ENCODE measurements around the gene PLEKHO2. TPM values are rescaled to one million over a fixed set of nuclear protein-coding genes. Genes with fewer than 3 reads are reported as not detected.

PLEKHO2 gene
- total RNA-seq, 1 experiment from 2014 or later: 4.5 TPM

DNA sequence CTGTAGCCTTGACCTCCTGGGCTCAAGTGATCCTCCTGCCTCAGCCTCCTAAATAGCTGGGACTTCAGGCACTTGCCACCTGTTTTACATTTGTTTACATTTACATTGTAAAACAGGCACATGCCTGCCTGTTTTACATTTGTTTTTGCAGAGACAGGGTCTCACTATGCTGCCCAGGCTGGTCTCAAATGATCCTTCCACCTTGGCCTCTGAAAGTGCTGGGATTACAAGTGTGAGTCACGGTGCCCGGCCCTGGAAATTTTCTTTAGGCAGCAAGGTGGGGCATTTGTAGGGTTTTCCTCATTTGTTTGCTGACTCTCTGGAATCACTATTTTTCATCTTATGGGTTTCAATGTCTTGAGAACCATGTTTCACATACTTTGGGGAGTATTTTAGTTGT lies 41.2 kb upstream of the PLEKHO2 start:
- ChIA-PET POLR2A (no interaction called here), CTCF (interaction anchor here (0.6 to 1.1 kb wide), 3 partner anchors 9 to 94 kb away, joined by 3 to 5 read pairs (median 4); no protein-coding TSS in a partner anchor)
- Histone ChIP-seq H3K4me3 (ENCODE audit: low read depth, low read length) (no peak overlapping the region), H3K9me3 (no peaks in the 10 kb centered on the region), H3K27me3 (replicated peaks; ENCODE audit: control insufficient read depth, insufficient read depth, low read length) (no peaks in the 10 kb centered on the region), H3K4me1 (no peaks in the 10 kb centered on the region), H3K36me3 (ENCODE audit: control insufficient read depth, insufficient read depth, low read length) (no peaks in the 10 kb centered on the region)
- BruUV-seq (replicated peaks): no TSS peak
- TF ChIP-seq, protein P1, sequence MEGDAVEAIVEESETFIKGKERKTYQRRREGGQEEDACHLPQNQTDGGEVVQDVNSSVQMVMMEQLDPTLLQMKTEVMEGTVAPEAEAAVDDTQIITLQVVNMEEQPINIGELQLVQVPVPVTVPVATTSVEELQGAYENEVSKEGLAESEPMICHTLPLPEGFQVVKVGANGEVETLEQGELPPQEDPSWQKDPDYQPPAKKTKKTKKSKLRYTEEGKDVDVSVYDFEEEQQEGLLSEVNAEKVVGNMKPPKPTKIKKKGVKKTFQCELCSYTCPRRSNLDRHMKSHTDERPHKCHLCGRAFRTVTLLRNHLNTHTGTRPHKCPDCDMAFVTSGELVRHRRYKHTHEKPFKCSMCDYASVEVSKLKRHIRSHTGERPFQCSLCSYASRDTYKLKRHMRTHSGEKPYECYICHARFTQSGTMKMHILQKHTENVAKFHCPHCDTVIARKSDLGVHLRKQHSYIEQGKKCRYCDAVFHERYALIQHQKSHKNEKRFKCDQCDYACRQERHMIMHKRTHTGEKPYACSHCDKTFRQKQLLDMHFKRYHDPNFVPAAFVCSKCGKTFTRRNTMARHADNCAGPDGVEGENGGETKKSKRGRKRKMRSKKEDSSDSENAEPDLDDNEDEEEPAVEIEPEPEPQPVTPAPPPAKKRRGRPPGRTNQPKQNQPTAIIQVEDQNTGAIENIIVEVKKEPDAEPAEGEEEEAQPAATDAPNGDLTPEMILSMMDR (IDR thresholded peaks at IDR 0.05; ENCODE audit: insufficient read depth in 1 of 2, low read depth in 1 of 2, low read length in 1 of 2, severe bottlenecking in 1 of 2, unreplicated experiment in 1 of 2): no peak
- no peaks in the 10 kb centered on the region for H3K36me3 Mint-ChIP-seq (ENCODE audit: insufficient read depth, unreplicated experiment)
- intact Hi-C loops (cut with micrococcal nuclease; ENCODE audit: unreplicated experiment): no loop called here
- no peak overlapping the region for H3K27ac Mint-ChIP-seq (ENCODE audit: unreplicated experiment)
- H3K9me3 Mint-ChIP-seq (ENCODE audit: unreplicated experiment): no peaks in the 10 kb centered on the region
- no peak overlapping the region for H3K4me3 Mint-ChIP-seq (ENCODE audit: unreplicated experiment)
- no peaks in the 10 kb centered on the region for H3K4me1 Mint-ChIP-seq (ENCODE audit: low read depth, unreplicated experiment)
- no peaks in the 10 kb centered on the region for H3K27me3 Mint-ChIP-seq (ENCODE audit: insufficient read depth, unreplicated experiment)
- no peak for DNase-seq

DNA sequence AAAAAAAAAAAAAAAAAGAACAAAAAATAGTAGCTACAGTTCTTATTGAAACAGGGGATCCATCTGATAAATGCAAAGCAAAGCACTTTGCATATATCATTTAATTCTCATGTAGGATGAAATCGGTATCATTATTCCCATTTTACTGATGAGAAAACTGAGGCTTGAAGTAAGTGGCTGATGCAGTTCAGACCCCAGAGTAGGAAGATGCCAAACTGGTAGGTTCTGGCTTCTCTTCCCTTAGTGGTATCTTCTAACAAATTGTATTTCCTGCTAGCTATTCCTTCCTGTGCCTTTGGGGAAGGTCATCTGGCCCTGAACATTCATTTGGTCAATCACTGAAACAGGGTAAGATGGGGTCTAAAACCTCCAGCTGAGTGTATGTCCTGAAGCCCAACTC lies 38.2 kb upstream of the PLEKHO2 start:
- H3K9me3 Mint-ChIP-seq (ENCODE audit: unreplicated experiment): no peaks in the 10 kb centered on the region
- Histone ChIP-seq H3K9me3 (no peaks in the 10 kb centered on the region), H3K4me1 (no peaks in the 10 kb centered on the region), H3K36me3 (ENCODE audit: control insufficient read depth, insufficient read depth, low read length) (no peaks in the 10 kb centered on the region), H3K4me3 (ENCODE audit: low read depth, low read length) (no peak overlapping the region), H3K27me3 (replicated peaks; ENCODE audit: control insufficient read depth, insufficient read depth, low read length) (no peaks in the 10 kb centered on the region)
- H3K4me1 Mint-ChIP-seq (ENCODE audit: low read depth, unreplicated experiment): no peaks in the 10 kb centered on the region
- no peak overlapping the region for H3K4me3 Mint-ChIP-seq (ENCODE audit: unreplicated experiment)
- no peaks in the 10 kb centered on the region for H3K27me3 Mint-ChIP-seq (ENCODE audit: insufficient read depth, unreplicated experiment)
- DNase-seq: no peak
- no TSS peak for BruUV-seq (replicated peaks)
- CTCF ChIA-PET: interaction anchor here (0.6 kb wide), 1 partner anchor 11 kb away, joined by 6 read pairs; no protein-coding TSS in a partner anchor
- POLR2A ChIA-PET: interaction anchor here (0.6 kb wide), 1 partner anchor 483 kb away, joined by 10 read pairs; the partner anchor contains the start of gene PARP16
- intact Hi-C loops (cut with micrococcal nuclease; ENCODE audit: unreplicated experiment): no loop called here
- TF ChIP-seq, protein P1 (IDR thresholded peaks at IDR 0.05; ENCODE audit: insufficient read depth in 1 of 2, low read depth in 1 of 2, low read length in 1 of 2, severe bottlenecking in 1 of 2, unreplicated experiment in 1 of 2): no peak
- H3K36me3 Mint-ChIP-seq (ENCODE audit: insufficient read depth, unreplicated experiment): no peaks in the 10 kb centered on the region
- no peak overlapping the region for H3K27ac Mint-ChIP-seq (ENCODE audit: unreplicated experiment)

GRCh38 chr15:64804619-64805018 lies 37.1 kb upstream of the PLEKHO2 start:
- intact Hi-C loops (cut with micrococcal nuclease; ENCODE audit: unreplicated experiment): no loop called here
- DNase-seq: no peak
- Histone ChIP-seq H3K27me3 (replicated peaks; ENCODE audit: control insufficient read depth, insufficient read depth, low read length) (no peaks in the 10 kb centered on the region), H3K4me3 (ENCODE audit: low read depth, low read length) (no peak overlapping the region), H3K36me3 (ENCODE audit: control insufficient read depth, insufficient read depth, low read length) (no peaks in the 10 kb centered on the region), H3K9me3 (no peaks in the 10 kb centered on the region), H3K4me1 (no peaks in the 10 kb centered on the region)
- no peak overlapping the region for H3K27ac Mint-ChIP-seq (ENCODE audit: unreplicated experiment)
- no peaks in the 10 kb centered on the region for H3K9me3 Mint-ChIP-seq (ENCODE audit: unreplicated experiment)
- H3K36me3 Mint-ChIP-seq (ENCODE audit: insufficient read depth, unreplicated experiment): no peaks in the 10 kb centered on the region
- no TSS peak for BruUV-seq (replicated peaks)
- no peaks in the 10 kb centered on the region for H3K27me3 Mint-ChIP-seq (ENCODE audit: insufficient read depth, unreplicated experiment)
- peaks cover under 1% of the 10 kb centered on the region for H3K4me1 Mint-ChIP-seq (ENCODE audit: low read depth, unreplicated experiment)
- H3K4me3 Mint-ChIP-seq (ENCODE audit: unreplicated experiment): no peak overlapping the region
- TF ChIP-seq, protein P1 (IDR thresholded peaks at IDR 0.05; ENCODE audit: insufficient read depth in 1 of 2, low read depth in 1 of 2, low read length in 1 of 2, severe bottlenecking in 1 of 2, unreplicated experiment in 1 of 2): no peak
- ChIA-PET POLR2A (interaction anchor here (0.5 kb wide), 1 partner anchor 35 kb away, joined by 8 read pairs; no protein-coding TSS in a partner anchor), CTCF (interaction anchor here (0.7 kb wide), 1 partner anchor 15 kb away, joined by 3 read pairs; no protein-coding TSS in a partner anchor)
